CD4-positive, alpha-beta T cell treated with Interleukin-6 at 100 ng/mL for 8 hours (primary cell): ENCODE measurements around the gene FBLN5.
"Not testable (repeated sequence)": the region's sequence is repeated elsewhere in the genome, so short reads cannot be mapped to it uniquely, and the experiment has no call there.

Experiments used
- DNase-seq: peaks from one replicate; pipeline ENCODE4 v3.0.0-alpha.2; 2020; ENCODE audit warnings: mixed read lengths, low spot score

FBLN5 gene

GRCh38 chr14:91884664-91885063 lies 62.8 kb downstream of the FBLN5 start:
- no peak for DNase-seq

DNA sequence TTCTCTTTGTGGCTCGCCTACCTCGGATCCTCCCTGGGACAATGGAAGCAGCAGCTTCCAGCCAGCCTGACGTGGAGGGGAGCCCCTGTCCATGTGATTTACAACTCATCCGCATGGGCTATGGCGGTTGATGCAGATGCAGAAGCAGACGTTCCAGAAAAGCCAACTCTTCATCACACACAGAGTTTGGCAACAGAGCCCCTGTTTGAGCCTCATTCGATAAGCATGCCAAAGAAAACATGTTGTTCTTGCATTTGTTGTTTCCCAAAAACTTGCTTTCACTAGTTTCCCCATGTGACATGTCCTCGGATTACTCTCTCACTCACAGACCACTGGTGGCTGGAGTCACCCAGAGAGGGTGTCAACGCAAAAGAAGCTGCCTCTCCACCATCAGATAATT lies 63.7 kb downstream of the FBLN5 start:
- DNase-seq: no peak

DNA sequence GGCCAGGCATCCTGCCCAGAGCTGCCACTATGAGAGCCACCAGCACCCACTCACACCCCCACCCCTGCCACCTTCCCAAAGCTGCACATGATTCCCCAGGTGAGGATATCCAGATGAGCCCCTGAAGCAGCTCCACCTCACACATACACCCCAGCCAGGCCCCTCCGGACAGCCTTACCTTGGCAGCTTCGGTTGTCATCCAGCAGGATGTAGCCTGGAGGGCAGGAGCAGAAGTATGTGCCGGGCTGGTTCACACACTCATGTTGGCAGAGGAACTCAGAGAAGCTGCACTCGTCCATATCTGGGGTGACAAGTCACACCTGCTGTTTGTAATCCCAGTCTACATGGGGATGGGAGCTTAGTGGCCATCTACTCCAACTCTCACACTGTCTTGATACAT lies 64.7 kb downstream of the FBLN5 start:
- DNase-seq: no peak

- no peak for DNase-seq
These were observed 65.1 kb downstream of the FBLN5 start for GRCh38 chr14:91882369-91882768.

DNA sequence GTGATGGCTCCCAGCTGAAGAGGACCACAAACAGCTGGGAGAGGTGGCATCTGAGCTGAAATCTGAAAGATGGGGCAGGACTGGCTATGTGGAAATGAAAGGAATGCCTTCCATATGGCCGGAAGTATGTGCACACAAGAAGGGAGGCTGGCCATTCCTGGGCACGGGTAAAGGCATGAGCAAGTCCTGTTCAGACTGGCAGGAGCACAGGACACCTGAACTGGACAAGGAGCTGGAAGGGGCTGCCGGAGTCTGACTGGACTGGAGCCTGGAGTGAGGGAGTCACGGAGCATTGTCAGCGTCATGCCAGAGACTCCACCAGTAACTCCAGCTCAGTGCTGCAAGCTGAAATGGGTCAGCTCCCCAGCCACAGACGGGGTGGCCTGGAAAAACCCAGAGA lies 68.3 kb downstream of the FBLN5 start:
- no peak for DNase-seq

DNA sequence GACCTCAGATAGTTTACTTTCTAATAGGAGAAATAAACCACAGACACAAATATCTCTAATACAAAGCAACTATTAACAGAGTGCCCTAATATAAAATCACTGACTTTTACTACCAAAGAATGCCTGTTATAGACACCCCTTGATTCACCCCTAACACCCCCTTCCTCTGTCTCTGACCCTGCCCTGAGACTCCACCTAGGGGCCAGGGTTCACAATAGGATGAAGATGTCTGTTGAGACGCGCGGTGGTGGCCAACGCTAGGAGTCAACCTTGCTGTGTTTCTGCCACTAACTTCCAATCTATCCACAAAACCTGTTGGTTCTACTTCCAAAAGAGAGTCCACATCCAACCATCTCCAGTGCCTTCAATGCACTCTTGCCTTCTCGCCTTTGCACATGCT lies 69.2 kb downstream of the FBLN5 start:
- no peak for DNase-seq

GRCh38 chr14:91877376-91877915 lies 70.0 kb downstream of the FBLN5 start:
- no peak for DNase-seq

GRCh38 chr14:91876492-91876891 lies 71.0 kb downstream of the FBLN5 start:
- no peak for DNase-seq

DNA sequence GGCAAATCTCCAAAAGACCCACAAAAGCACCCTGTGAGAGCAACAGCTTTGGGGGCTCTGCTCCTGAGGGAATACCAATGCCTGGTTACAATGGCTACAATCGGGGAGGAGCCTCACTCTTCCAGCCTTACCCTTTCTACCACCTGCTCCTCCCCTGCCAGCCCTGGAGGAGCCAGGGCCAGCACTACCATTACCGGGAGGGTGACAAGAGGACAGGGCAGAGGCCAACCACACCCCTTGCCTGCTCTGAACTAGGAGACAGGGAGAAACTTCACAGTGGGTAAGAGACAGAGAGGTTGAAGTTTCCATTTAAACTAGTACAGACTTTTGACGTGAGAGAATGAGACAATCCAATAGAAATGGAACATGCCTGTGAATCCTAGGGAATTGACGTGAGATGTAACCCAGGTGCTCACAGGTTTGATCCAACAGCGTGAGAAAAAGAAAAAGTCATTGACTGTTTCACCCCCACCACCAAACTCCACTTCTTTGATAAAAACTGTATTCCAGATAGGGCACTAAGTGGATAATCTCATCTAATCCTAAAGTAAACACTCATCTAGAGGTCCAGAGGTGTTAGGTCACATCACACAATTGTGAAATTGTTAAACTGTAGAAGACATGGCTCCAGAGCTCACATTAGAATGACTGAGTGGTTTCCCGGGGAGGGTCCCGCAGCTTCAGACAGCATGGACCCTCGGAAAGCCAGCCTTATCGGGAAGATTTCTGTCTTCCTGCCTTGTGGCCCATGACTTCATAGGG lies 71.8 kb downstream of the FBLN5 start:
- no peak for DNase-seq

- peak; percentile 93 for DNase-seq
These were observed 73.8 kb downstream of the FBLN5 start for GRCh38 chr14:91873471-91874415.

DNA sequence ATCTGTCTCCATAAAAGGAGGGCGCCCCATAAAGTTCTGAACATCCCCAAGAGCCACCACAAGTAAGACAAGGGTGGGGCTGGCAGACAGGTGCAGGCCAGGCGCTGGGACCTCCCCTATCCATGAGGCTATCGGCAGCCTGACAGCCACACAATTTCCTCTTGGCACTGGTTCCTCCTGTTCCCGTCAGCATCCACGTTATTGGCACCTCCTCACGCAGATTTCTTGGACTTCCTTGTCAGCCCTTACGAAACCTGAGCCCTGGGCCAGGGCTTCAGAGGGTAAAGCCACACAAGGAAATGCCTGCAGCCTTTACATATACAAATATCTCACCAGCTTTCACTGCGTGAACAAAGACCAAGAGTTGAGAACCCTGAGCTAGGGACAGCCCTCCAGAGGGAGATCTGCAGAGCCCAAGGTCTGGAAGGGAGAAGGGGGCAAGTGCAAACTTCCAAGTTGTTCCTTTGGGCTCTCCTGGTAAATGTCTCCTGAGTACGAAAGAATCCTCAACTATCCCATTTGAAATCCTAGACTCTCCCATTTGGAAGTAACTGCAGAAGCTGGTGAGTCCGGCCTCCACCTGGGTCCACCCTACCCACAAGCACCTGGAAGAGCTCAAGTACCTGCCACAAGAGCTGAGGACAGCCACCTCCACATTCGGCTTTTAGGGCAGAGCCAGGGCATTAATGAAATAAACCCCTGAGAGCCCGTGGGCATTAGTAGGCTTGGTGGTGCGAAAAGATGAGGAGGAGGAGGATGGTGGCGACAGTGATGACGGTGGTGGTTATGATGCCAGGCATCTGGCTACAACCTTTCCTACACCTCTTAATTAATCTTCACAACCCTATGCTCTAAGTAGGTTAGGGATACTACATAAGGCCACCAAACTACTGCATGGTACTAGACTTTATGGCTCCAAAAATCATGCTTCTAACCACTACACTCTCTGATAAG lies 74.7 kb downstream of the FBLN5 start:
- peak; percentile 78 for DNase-seq

GRCh38 chr14:91872011-91872501 lies 75.4 kb downstream of the FBLN5 start:
- peak; percentile 57 for DNase-seq

GRCh38 chr14:91871401-91871800 lies 76.1 kb downstream of the FBLN5 start:
- not testable (repeated sequence) for DNase-seq

- no peak for DNase-seq
These were observed 76.6 kb downstream of the FBLN5 start for GRCh38 chr14:91870890-91871289.

DNA sequence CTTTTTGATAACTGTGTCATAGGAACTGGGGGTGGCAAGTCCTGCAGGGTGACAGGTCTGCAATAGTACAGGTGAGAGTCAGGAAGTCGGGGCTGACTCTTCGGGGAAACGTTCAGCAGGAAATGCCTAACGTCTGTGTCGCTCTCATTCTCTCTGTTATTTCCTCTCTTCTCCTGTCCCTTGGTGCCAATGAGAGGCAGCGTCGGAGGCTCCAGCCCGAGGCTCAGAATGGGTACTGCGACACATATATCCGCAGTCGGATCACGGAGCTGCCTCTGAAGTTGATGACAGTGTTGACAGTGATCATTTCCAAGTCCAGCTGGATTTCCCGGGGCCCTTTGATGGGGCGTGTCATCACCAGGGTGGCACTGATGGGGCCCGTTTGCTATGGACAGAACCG lies 77.5 kb downstream of the FBLN5 start:
- peak; percentile 91 for DNase-seq

- no peak for DNase-seq
These were observed 77.9 kb downstream of the FBLN5 start for GRCh38 chr14:91869556-91869955.

GRCh38 chr14:91867316-91867988 lies 80.0 kb downstream of the FBLN5 start, which contains the start of gene TC2N:
Gene TC2N, minus strand, starts transcription at chr14:91867536. Its CDS starts 53,767 bp downstream, at chr14:91813769.
- DNase-seq: peak; percentile 83

- peak; percentile 30 for DNase-seq
These were observed 80.8 kb downstream of the FBLN5 start for GRCh38 chr14:91866511-91867295.

GRCh38 chr14:91866061-91866460 lies 81.4 kb downstream of the FBLN5 start:
- peak; percentile 37 for DNase-seq

- no peak for DNase-seq
These were observed 85.1 kb downstream of the FBLN5 start for GRCh38 chr14:91862417-91862816.
